HG03175 (cell line): Measurements from ENCODE around the gene ROPN1L.
A peak's percentile ranks its signal among the peaks of the same experiment; 100 is the strongest.
"Not testable (repeated sequence)": the region's sequence is repeated elsewhere in the genome, so short reads cannot be mapped to it uniquely, and the experiment has no call there.

Experiments
- ATAC-seq: cut with Tn5 transposase; IDR thresholded peaks from one replicate; pipeline ENCODE4 v1.9.1; 2021; ENCODE audit warnings: mild to moderate bottlenecking, moderate library complexity; ENCODE audit not compliant: unreplicated experiment

Gene ROPN1L

GRCh38 chr5:10441083-10441991 lies at the start of gene ROPN1L:
Gene ROPN1L, plus strand, starts transcription at chr5:10441879. Its CDS starts 289 bp downstream, at chr5:10442168.
- ATAC-seq, result peak; percentile 96

- ATAC-seq, result not testable (repeated sequence)
These were observed 48.9 kb upstream of the ROPN1L start for GRCh38 chr5:10392567-10393328.

- ATAC-seq, result no peak
These were observed 48.2 kb upstream of the ROPN1L start for GRCh38 chr5:10393491-10393890.

GRCh38 chr5:10396552-10396951 lies 45.1 kb upstream of the ROPN1L start:
- ATAC-seq, result no peak

- ATAC-seq, result no peak
These were observed 41.8 kb upstream of the ROPN1L start for GRCh38 chr5:10399839-10400238.

GRCh38 chr5:10400411-10400810 lies 41.3 kb upstream of the ROPN1L start:
- ATAC-seq, result no peak

- no peak for ATAC-seq
These were observed 40.8 kb upstream of the ROPN1L start for GRCh38 chr5:10400831-10401230.

- peak; percentile 77 for ATAC-seq
These were observed 40.2 kb upstream of the ROPN1L start for GRCh38 chr5:10401498-10401897.

GRCh38 chr5:10403829-10404228 lies 37.9 kb upstream of the ROPN1L start:
- ATAC-seq, result no peak

- ATAC-seq, result no peak
These were observed 35.0 kb upstream of the ROPN1L start for GRCh38 chr5:10406651-10407050.

- ATAC-seq, result no peak
These were observed 32.2 kb upstream of the ROPN1L start for GRCh38 chr5:10409504-10409903.

- no peak for ATAC-seq
These were observed 31.0 kb upstream of the ROPN1L start for GRCh38 chr5:10410662-10411061.

GRCh38 chr5:10411336-10411735 lies 30.3 kb upstream of the ROPN1L start:
- no peak for ATAC-seq

GRCh38 chr5:10416868-10417267 lies 24.8 kb upstream of the ROPN1L start:
- ATAC-seq, result no peak

- ATAC-seq, result peak; percentile 61
These were observed 22.9 kb upstream of the ROPN1L start for GRCh38 chr5:10418654-10419345.

GRCh38 chr5:10420468-10420867 lies 21.2 kb upstream of the ROPN1L start:
- no peak for ATAC-seq

- no peak for ATAC-seq
These were observed 20.7 kb upstream of the ROPN1L start for GRCh38 chr5:10420932-10421331.

- no peak for ATAC-seq
These were observed 19.6 kb upstream of the ROPN1L start for GRCh38 chr5:10421896-10422691.

- no peak for ATAC-seq
These were observed 18.7 kb upstream of the ROPN1L start for GRCh38 chr5:10423022-10423421.

- no peak for ATAC-seq
These were observed 17.5 kb upstream of the ROPN1L start for GRCh38 chr5:10424124-10424731.
